Epithelial cell of proximal tubule (primary cell): ENCODE data around the gene TIGIT. TPM values are rescaled to one million over a fixed set of nuclear protein-coding genes. Genes with fewer than 3 reads are reported as not detected.

Source experiments
- DNase-seq: peaks from one replicate; pipeline ENCODE4 v3.0.0-alpha.2; 2011; ENCODE audit warnings: low read depth
- H3K4me3 ChIP-seq: 2 replicates; pipeline ENCODE4 v1.5.1; 2011; ENCODE audit warnings: low read depth, mild to moderate bottlenecking, low read length
- total RNA-seq: library from RNA; depleted of rRNA; stranded (reverse); fragments of >200 nt; gene quantifications from 2 replicates; pipeline ENCODE4 v1.2.3, GENCODE V29; 2015
- TF ChIP-seq, protein P1 (sequence below): conservative IDR thresholded peaks from 2 replicates; pipeline ENCODE4 v1.5.1; 2012; ENCODE audit warnings: low read depth, mild to moderate bottlenecking, low read length

The TIGIT gene
- not detected in 2 replicates for total RNA-seq

DNA sequence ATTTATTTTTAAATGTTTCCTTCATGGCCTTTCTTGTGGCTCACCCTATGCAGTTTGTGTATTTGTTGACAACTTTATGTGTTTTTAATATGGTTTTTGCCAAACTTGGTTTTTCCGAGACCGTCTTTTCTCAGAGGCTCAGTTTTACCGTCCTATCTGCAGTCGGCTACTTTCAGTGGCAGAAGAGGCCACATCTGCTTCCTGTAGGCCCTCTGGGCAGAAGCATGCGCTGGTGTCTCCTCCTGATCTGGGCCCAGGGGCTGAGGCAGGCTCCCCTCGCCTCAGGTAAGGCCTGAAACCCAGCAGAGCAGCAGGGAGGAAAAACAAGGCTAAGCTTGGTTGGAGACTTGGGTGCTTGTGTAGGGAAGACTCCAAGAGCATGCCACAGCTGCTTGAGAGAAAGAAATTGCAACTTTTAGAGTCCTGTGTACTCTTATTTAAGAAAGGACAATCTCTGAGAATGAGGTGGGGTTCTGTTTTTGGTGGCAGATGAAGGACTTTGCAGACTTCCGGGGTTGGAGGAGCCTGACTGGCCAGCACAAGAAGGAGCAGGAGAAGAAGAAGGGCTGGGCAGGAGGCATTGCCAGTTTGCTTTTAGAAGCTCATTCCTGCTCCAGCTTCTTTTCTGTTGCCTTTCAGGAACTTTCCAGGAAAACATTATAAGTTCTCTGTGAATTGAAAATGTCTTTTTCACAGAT is at the start of gene TIGIT:
TIGIT (plus strand) TSS at position 191 of the 698 bp plus-strand sequence; CDS start at position 225, 34 bp downstream.
- TF ChIP-seq, protein P1, sequence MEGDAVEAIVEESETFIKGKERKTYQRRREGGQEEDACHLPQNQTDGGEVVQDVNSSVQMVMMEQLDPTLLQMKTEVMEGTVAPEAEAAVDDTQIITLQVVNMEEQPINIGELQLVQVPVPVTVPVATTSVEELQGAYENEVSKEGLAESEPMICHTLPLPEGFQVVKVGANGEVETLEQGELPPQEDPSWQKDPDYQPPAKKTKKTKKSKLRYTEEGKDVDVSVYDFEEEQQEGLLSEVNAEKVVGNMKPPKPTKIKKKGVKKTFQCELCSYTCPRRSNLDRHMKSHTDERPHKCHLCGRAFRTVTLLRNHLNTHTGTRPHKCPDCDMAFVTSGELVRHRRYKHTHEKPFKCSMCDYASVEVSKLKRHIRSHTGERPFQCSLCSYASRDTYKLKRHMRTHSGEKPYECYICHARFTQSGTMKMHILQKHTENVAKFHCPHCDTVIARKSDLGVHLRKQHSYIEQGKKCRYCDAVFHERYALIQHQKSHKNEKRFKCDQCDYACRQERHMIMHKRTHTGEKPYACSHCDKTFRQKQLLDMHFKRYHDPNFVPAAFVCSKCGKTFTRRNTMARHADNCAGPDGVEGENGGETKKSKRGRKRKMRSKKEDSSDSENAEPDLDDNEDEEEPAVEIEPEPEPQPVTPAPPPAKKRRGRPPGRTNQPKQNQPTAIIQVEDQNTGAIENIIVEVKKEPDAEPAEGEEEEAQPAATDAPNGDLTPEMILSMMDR = no peak
- no peak within 1 kb of the TSS for H3K4me3 ChIP-seq

DNA sequence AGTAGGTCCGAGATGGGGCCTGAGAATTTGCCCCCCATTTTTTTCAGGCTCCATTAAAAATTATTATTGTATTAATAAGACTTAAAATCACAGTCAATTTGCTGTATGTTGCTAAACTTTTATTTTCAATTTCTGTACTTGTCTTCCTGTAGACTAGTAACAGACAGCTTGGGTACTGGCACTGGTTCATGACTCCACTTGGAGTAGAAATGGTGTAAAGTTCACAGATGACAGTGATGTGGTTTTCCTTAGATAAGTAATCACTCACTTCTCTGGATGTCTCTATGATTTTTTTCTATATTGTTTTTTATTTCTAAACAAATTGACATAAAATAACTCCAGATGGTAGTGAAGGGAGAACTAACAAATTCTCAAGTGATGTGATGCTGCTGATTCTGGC is 40.9 kb upstream of the TIGIT start:
- TF ChIP-seq, protein P1 = no peak

More for the DNA sequence above, at the start of gene TIGIT:
- no peak for DNase-seq

DNA sequence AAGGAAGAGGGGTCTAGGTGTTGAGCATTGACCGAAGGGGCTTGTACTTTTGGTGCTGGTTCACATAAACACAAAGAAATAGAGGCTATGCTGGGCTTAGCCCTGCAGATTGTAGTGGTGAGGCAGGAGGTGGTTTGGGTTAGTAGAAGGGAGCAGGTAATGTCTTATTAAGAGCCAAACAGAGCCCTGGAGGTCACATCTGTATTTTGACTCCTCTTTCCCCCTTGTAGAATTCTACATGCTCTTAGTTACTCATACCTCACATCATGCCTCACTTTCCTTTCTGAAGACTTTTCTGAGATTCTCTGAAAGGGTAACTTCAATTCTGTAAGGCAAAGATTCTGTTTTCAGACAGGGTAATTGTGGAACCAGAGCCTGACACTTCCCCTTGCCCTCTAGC is 40.3 kb upstream of the TIGIT start:
- no peak for DNase-seq
- no peak overlapping the region for H3K4me3 ChIP-seq
- TF ChIP-seq, protein P1 = no peak

More for the DNA sequence above, 40.9 kb upstream of the TIGIT start:
- DNase-seq = no peak
- no peak overlapping the region for H3K4me3 ChIP-seq

DNA sequence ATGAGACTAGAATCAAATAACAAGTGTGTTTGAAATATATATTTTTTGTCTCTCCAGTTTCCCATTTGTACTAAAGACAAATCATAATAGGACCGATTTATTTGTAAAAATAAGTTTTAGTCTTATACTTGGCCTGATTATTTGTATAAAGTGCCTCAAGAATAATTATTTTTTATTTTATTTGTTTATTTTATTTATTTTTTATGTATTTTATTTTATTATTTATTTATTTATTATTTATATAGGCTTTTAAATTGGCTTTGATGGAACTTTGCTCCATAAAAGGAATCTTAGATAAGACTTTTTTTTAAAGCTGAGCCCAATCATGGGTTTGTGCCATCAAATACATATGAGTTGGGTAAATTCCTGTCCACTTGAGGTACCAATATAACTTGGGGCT is 34.3 kb upstream of the TIGIT start:
- DNase-seq = no peak
- TF ChIP-seq, protein P1 = no peak
- H3K4me3 ChIP-seq = no peak overlapping the region

DNA sequence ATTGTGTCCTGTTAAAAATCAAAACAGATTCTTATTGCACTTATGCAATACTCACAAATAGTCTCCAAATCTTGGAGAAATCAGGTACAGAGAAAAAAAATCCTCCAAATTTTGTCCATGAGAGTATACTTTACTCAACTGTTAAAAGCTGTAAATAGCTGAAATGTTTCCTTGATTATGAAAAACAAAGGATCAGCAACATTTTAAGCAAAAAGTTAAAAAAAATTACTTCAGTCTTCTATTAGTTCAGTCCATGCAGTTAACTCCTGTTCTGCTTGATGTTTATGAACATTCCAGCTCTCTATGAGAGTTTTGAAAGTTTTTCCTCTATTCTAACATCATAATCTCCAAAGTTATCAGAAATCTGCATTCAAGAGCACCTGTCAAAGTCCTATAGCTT is 33.7 kb upstream of the TIGIT start:
- H3K4me3 ChIP-seq = no peak overlapping the region
- TF ChIP-seq, protein P1 = no peak
- DNase-seq = no peak

DNA sequence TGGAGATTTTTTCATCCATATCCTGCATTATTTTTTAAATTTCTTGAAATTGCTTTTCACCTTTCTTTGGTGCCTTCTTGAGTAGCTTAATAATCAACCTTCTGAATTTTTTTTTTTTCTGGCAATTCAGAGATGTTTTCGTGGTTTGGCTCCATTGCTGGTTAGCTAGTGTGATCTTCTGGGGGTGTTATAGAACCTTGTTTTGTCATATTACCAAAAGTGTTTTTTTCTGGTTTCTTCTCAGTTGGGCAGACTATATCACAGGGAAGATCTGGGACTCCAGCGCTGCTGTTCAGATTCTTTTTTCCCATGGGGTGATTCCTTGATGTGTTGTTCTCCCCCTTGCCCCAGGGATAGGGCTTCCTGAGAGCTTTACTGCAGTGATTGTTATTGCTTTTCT is 23.8 kb upstream of the TIGIT start:
- DNase-seq = no peak
- H3K4me3 ChIP-seq = no peak overlapping the region
- TF ChIP-seq, protein P1 = no peak

DNA sequence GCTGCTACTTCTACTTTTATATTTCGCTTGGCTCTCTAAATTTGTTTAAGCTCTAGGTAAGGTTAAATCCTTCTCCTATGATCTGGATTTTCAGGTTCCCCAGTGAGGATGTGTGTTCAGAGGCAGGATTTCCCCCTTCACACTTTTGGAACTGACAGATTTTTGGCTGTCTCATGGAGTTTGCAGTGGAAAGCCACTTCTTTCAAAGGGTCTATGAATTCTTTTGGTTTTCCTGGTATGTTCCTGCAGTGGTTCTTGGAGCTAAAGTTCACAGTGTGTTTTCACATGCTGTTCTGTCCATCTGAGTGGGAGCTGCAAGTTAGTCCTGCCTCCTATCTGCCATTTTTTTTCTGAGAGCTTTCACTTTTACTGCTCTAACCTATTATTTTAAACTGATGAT is 21.6 kb upstream of the TIGIT start:
- DNase-seq = no peak
- H3K4me3 ChIP-seq = no peak overlapping the region
- TF ChIP-seq, protein P1 = no peak
